Neural cell (in vitro differentiated cells): Measurements from ENCODE around the gene GLDC. TPM values are rescaled to one million over a fixed set of nuclear protein-coding genes. Genes with fewer than 3 reads are reported as not detected.

Experiments
- H2AFZ ChIP-seq: fragments of 200-600, 300-800 bp; sonication (generic), shearing (Covaris generic); 2 replicates; pipeline ENCODE4 v1.6.0; 2014; ENCODE audit warnings: low read depth, mild to moderate bottlenecking, antibody characterized with exemption, low read length, moderate library complexity
- H3F3A ChIP-seq: fragments of 200-600 bp; shearing (Covaris generic); 2 replicates; pipeline ENCODE4 v1.6.1; 2016; ENCODE audit warnings: mild to moderate bottlenecking, moderate library complexity, mixed read lengths, antibody characterized with exemption, low read length; ENCODE audit not compliant: insufficient read depth, poor library complexity, severe bottlenecking
- H3K27ac ChIP-seq: fragments of 200-600, 300-800 bp; sonication (generic), shearing (Covaris generic); 2 replicates; pipeline ENCODE4 v1.5.1; 2014; ENCODE audit warnings: mild to moderate bottlenecking, low read length, moderate library complexity
- H3K27me3 ChIP-seq: fragments of 300-800, 200-600 bp; sonication (generic), shearing (Covaris generic); 2 replicates; pipeline ENCODE4 v1.6.0; 2014; ENCODE audit warnings: mild to moderate bottlenecking, low read depth, low read length, moderate library complexity; ENCODE audit not compliant: insufficient read depth
- H3K36me3 ChIP-seq: fragments of 300-800, 200-600 bp; sonication (generic), shearing (Covaris generic); 2 replicates; pipeline ENCODE4 v1.5.1; 2014; ENCODE audit warnings: mild to moderate bottlenecking, antibody characterized with exemption, low read length, moderate library complexity; ENCODE audit not compliant: insufficient read depth
- H3K4me2 ChIP-seq: fragments of 300-800, 200-600 bp; sonication (generic), shearing (Covaris generic); 2 replicates; pipeline ENCODE4 v1.6.0; 2014; ENCODE audit warnings: mild to moderate bottlenecking, low read length
- H3K4me3 ChIP-seq: fragments of 300-800, 200-600 bp; sonication (generic), shearing (Covaris generic); 2 replicates; pipeline ENCODE4 v1.5.1; 2014; ENCODE audit warnings: mild to moderate bottlenecking, low read length, moderate library complexity
- H3K79me2 ChIP-seq: fragments of 200-600 bp; shearing (Covaris generic); replicated peaks from 2 replicates; pipeline ENCODE4 v1.6.0; 2014; ENCODE audit warnings: mild to moderate bottlenecking, low read length, moderate library complexity; ENCODE audit not compliant: insufficient read depth
- H3K9ac ChIP-seq: fragments of 300-800, 200-600 bp; sonication (generic), shearing (Covaris generic); 2 replicates; pipeline ENCODE4 v1.6.1; 2016; ENCODE audit warnings: mild to moderate bottlenecking, low read length, mixed read lengths
- H3K9me2 ChIP-seq: fragments of 200-600 bp; shearing (Covaris generic); 2 replicates; pipeline ENCODE4 v1.6.1; 2016; ENCODE audit warnings: mild to moderate bottlenecking, low read length, mixed read lengths; ENCODE audit not compliant: insufficient read depth
- H3K9me3 ChIP-seq: fragments of 200-600, 300-800 bp; sonication (generic), shearing (Covaris generic); 2 replicates; pipeline ENCODE4 v1.6.1; 2016; ENCODE audit warnings: mild to moderate bottlenecking, mixed run types, low read length, moderate library complexity, mixed read lengths
- H4K20me1 ChIP-seq: fragments of 200-600 bp; shearing (Covaris generic); 2 replicates; pipeline ENCODE4 v1.6.1; 2016; ENCODE audit warnings: mild to moderate bottlenecking, mixed run types; ENCODE audit not compliant: insufficient read depth
- EP300 ChIP-seq: fragments of 450-650 bp; conservative IDR thresholded peaks from 2 replicates; pipeline ENCODE4 v1.6.1; 2014; ENCODE audit warnings: antibody characterized with exemption, mild to moderate bottlenecking, moderate library complexity; ENCODE audit not compliant: poor library complexity, severe bottlenecking
- EZH2 ChIP-seq: fragments of 200-600, 300-800 bp; shearing (Covaris generic), sonication (generic); IDR thresholded peaks from 2 replicates; pipeline ENCODE4 v1.6.1; 2014; ENCODE audit warnings: antibody characterized with exemption, low read length, borderline replicate concordance, mild to moderate bottlenecking; ENCODE audit not compliant: insufficient read depth, poor library complexity, severe bottlenecking
- MXI1 ChIP-seq: fragments of 450-650 bp; conservative IDR thresholded peaks from 2 replicates; pipeline ENCODE4 v1.6.1; 2014; ENCODE audit warnings: antibody characterized with exemption, mild to moderate bottlenecking; ENCODE audit not compliant: poor library complexity, severe bottlenecking
- POLR2AphosphoS5 ChIP-seq: IDR thresholded peaks from 2 replicates; pipeline ENCODE4 v1.6.1; 2012
- RAD21 ChIP-seq: fragments of 450-650 bp; conservative IDR thresholded peaks from 2 replicates; pipeline ENCODE4 v1.6.1; 2014; ENCODE audit warnings: antibody characterized with exemption, mild to moderate bottlenecking, moderate library complexity
- SMC3 ChIP-seq: fragments of 450-650 bp; conservative IDR thresholded peaks from 2 replicates; pipeline ENCODE4 v1.6.1; 2014; ENCODE audit warnings: antibody characterized with exemption, mild to moderate bottlenecking, moderate library complexity; ENCODE audit not compliant: poor library complexity
- TAF1 ChIP-seq: IDR thresholded peaks from 2 replicates; pipeline ENCODE4 v1.6.1; 2012; ENCODE audit warnings: low read depth
- polyA plus RNA-seq: library from polyadenylated mRNA; depleted of rRNA; stranded (reverse); fragments of >200 nt; gene quantifications from 2 replicates; pipeline ENCODE4 v1.2.3, GENCODE V29; 2014
- TF ChIP-seq, protein P1 (sequence below): fragments of 450-650 bp; IDR thresholded peaks from 2 replicates; pipeline ENCODE4 v1.5.1; 2014; ENCODE audit warnings: antibody characterized with exemption, mild to moderate bottlenecking, moderate library complexity; ENCODE audit not compliant: poor library complexity, severe bottlenecking
- TF ChIP-seq, protein P2 (sequence below): IDR thresholded peaks from 2 replicates; pipeline ENCODE4 v1.6.1; 2012; ENCODE audit warnings: borderline replicate concordance

Gene GLDC
- polyA plus RNA-seq, 1 donor from 2014 or later, result 11.4 TPM

DNA sequence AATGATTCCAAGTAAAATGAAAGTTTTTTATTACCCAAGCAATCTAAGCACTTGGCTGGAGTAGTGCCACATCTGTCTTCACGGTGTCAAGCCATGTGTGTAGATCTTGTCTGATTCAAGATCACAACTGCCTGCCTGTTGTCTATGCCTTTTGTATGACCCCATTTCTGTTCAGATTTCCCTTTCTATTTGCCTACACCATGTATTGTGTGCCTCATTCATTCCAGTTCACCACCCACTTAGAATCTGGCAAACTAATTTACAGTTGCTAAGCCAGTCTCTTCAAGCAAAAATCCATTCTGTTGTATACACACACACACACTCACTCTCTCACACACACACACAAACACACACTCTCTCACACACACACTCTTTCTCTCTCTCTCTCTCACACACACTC is 33.7 kb downstream of the GLDC start:
- no peaks in the 10 kb centered on the region for H3K36me3 ChIP-seq

DNA sequence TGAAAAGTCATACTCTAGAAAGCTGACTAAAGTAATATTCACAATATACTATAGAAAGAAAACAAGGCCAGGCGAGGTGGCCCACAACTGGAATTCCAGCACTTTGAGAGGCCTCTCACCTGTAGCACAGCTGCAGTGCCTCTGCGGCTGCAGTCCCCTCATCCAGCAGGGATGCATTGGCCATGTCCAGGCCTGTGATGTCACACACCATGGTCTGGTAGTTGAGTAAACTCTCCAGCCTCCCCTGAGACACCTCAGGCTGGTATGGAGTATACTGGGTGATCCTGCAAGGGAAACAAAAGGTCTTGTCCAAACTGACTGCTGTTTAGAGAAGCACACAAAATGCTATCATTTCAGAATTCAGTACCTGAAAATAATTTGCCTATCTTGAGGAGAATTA is 35.5 kb downstream of the GLDC start:
- Histone ChIP-seq H3K4me2 (no peak overlapping the region), H3K4me3 (no peak overlapping the region), H3K27me3 (no peaks in the 10 kb centered on the region), H3F3A (no peaks in the 10 kb centered on the region), H3K9me2 (no peaks in the 10 kb centered on the region), H3K27ac (no peak overlapping the region), H3K36me3 (no peaks in the 10 kb centered on the region), H3K9me3 (no peaks in the 10 kb centered on the region), H3K9ac (no peak overlapping the region), H2AFZ (no peak overlapping the region), H4K20me1 (no peaks in the 10 kb centered on the region), H3K79me2 (no peaks in the 10 kb centered on the region)
- TF ChIP-seq EZH2 (no peak), MXI1 (no peak), EP300 (no peak), RAD21 (no peak), POLR2AphosphoS5 (no peak), TAF1 (no peak), SMC3 (no peak)
- TF ChIP-seq, protein P1, sequence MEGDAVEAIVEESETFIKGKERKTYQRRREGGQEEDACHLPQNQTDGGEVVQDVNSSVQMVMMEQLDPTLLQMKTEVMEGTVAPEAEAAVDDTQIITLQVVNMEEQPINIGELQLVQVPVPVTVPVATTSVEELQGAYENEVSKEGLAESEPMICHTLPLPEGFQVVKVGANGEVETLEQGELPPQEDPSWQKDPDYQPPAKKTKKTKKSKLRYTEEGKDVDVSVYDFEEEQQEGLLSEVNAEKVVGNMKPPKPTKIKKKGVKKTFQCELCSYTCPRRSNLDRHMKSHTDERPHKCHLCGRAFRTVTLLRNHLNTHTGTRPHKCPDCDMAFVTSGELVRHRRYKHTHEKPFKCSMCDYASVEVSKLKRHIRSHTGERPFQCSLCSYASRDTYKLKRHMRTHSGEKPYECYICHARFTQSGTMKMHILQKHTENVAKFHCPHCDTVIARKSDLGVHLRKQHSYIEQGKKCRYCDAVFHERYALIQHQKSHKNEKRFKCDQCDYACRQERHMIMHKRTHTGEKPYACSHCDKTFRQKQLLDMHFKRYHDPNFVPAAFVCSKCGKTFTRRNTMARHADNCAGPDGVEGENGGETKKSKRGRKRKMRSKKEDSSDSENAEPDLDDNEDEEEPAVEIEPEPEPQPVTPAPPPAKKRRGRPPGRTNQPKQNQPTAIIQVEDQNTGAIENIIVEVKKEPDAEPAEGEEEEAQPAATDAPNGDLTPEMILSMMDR, result no peak
- TF ChIP-seq, protein P2, sequence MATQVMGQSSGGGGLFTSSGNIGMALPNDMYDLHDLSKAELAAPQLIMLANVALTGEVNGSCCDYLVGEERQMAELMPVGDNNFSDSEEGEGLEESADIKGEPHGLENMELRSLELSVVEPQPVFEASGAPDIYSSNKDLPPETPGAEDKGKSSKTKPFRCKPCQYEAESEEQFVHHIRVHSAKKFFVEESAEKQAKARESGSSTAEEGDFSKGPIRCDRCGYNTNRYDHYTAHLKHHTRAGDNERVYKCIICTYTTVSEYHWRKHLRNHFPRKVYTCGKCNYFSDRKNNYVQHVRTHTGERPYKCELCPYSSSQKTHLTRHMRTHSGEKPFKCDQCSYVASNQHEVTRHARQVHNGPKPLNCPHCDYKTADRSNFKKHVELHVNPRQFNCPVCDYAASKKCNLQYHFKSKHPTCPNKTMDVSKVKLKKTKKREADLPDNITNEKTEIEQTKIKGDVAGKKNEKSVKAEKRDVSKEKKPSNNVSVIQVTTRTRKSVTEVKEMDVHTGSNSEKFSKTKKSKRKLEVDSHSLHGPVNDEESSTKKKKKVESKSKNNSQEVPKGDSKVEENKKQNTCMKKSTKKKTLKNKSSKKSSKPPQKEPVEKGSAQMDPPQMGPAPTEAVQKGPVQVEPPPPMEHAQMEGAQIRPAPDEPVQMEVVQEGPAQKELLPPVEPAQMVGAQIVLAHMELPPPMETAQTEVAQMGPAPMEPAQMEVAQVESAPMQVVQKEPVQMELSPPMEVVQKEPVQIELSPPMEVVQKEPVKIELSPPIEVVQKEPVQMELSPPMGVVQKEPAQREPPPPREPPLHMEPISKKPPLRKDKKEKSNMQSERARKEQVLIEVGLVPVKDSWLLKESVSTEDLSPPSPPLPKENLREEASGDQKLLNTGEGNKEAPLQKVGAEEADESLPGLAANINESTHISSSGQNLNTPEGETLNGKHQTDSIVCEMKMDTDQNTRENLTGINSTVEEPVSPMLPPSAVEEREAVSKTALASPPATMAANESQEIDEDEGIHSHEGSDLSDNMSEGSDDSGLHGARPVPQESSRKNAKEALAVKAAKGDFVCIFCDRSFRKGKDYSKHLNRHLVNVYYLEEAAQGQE, result no peak

More for the DNA sequence above, 33.7 kb downstream of the GLDC start:
- Histone ChIP-seq H3K27me3 (no peaks in the 10 kb centered on the region), H3K9ac (no peak overlapping the region), H4K20me1 (no peaks in the 10 kb centered on the region), H3K4me2 (no peak overlapping the region), H3K79me2 (no peaks in the 10 kb centered on the region), H2AFZ (no peak overlapping the region), H3K4me3 (no peak overlapping the region), H3K9me3 (no peaks in the 10 kb centered on the region), H3F3A (no peaks in the 10 kb centered on the region), H3K27ac (no peak overlapping the region), H3K9me2 (no peaks in the 10 kb centered on the region)
- no peak for TF ChIP-seq RAD21
- no peak for TF ChIP-seq TAF1
- TF ChIP-seq MXI1, result no peak
- TF ChIP-seq, protein P2, result no peak
- TF ChIP-seq POLR2AphosphoS5, result no peak
